ENCODE results near the gene SNAP23.

SNAP23 gene

GRCh38 chr15:42575188-42576039, 80.0 kb downstream of the SNAP23 start, which contains the start of gene STARD9:
TSS of gene STARD9 (plus strand) at chr15:42575606. CDS start at chr15:42575716, 110 bp downstream.
- DNase-seq (ENCODE audit: low read depth): peak; percentile 85

DNA sequence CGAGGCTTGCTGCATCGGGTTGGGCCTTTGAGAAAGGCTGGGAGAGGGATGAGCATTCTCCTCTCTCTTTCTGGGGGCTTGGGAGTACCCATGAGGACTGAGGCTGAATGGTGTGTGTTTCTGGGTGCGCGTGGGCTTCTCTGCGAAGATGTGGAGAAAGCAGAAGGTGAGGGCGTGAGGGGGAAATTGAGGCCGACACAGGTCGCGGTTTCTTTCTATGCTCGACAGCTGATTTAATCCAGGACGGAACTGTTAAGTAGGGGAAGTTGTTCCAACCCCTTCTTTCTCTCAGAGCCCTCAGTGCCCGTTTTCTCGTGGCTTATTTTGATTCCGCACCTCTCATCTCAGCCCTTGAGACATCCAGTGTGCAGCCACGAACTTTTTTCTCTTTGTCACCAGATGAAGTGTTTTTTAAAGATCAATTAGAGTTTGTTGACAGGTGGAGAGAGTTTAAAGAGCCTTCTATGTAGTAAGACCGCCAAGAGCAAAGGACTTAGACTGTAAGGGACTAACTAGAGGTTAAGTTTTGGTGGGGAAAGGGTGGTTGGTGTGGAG, 80.7 kb downstream of the SNAP23 start:
- DNase-seq (ENCODE audit: low read depth): no peak

GRCh38 chr15:42576776-42577175, 81.3 kb downstream of the SNAP23 start:
- no peak for DNase-seq (ENCODE audit: low read depth)

DNA sequence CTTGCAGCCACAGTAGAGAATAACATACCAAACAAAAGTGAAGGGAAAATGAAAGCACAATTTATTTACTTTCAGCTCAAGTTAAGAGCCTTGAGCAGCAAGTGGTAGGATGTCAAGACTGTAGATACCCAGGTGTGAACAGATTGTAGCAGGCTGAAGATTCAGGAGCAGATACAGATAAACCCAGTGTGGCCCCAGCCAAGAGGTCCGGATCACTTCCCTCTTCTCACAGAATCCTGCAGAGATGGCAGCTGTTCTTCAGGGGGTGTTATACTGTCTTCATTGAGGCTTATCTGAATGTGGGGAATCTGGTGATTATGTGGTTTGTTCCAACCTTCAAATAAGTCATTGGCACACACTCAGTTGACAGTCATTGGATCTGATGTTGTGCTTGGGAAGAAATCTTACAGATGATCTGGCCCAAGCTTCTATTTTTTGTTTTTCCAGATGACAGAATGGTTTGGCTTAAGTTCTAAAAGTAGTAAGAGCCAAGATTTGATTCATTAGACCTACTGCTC, 82.1 kb downstream of the SNAP23 start:
- no peak for DNase-seq (ENCODE audit: low read depth)

- DNase-seq (ENCODE audit: low read depth): no peak
Measured at GRCh38 chr15:42578984-42579537, 83.6 kb downstream of the SNAP23 start.

- peak; percentile 51 for DNase-seq (ENCODE audit: low read depth)
Measured at GRCh38 chr15:42581272-42581730, 85.9 kb downstream of the SNAP23 start.
